GM11168 (cell line): Measurements from ENCODE around the gene CTNNBL1.
"Not testable (repeated sequence)": the region's sequence is repeated elsewhere in the genome, so short reads cannot be mapped to it uniquely, and the experiment has no call there.

Experiments
- in situ Hi-C: fragments of 300-500 bp; cut with MboI; formaldehyde crosslinking; loops from one replicate; pipeline ENCODE4 v1.12.0; 2022; ENCODE audit warnings: low sequenced_read_pairs; ENCODE audit not compliant: unreplicated experiment

The CTNNBL1 gene, protein sequence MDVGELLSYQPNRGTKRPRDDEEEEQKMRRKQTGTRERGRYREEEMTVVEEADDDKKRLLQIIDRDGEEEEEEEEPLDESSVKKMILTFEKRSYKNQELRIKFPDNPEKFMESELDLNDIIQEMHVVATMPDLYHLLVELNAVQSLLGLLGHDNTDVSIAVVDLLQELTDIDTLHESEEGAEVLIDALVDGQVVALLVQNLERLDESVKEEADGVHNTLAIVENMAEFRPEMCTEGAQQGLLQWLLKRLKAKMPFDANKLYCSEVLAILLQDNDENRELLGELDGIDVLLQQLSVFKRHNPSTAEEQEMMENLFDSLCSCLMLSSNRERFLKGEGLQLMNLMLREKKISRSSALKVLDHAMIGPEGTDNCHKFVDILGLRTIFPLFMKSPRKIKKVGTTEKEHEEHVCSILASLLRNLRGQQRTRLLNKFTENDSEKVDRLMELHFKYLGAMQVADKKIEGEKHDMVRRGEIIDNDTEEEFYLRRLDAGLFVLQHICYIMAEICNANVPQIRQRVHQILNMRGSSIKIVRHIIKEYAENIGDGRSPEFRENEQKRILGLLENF

GRCh38 chr20:37693635-37694626, at the start of gene CTNNBL1:
Gene CTNNBL1, plus strand, starts transcription at chr20:37694030. Its CDS starts 93 bp downstream, at chr20:37694123.
- in situ Hi-C loops = no loop called here

- in situ Hi-C loops = no loop called here
Measured at GRCh38 chr20:37644605-37645004, 49.2 kb upstream of the CTNNBL1 start.

DNA sequence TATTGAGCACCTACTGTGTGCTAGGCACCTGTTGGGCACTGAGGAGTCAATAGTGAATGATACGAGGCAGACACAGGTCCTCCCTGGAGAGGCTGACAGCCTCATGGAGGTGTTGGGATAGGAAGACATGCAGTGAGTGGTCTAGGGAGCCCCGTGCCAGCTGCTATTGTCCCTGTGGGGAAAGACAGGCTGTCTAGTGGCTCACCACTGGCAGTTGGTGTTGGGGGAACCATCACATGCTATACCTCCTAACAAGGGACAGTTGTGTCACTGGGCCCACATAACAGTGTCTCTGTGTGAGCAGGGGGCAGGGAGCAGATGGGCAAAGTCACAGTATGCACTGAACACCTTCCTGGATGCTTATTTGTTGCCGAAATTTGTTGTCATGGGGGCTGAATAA, 45.9 kb upstream of the CTNNBL1 start:
- in situ Hi-C loops = no loop called here

GRCh38 chr20:37649017-37649416, 44.8 kb upstream of the CTNNBL1 start:
- in situ Hi-C loops = no loop called here

- in situ Hi-C loops = no loop called here
Measured at GRCh38 chr20:37649676-37650370, 44.0 kb upstream of the CTNNBL1 start.

GRCh38 chr20:37650661-37651060, 43.2 kb upstream of the CTNNBL1 start:
- in situ Hi-C loops = no loop called here

DNA sequence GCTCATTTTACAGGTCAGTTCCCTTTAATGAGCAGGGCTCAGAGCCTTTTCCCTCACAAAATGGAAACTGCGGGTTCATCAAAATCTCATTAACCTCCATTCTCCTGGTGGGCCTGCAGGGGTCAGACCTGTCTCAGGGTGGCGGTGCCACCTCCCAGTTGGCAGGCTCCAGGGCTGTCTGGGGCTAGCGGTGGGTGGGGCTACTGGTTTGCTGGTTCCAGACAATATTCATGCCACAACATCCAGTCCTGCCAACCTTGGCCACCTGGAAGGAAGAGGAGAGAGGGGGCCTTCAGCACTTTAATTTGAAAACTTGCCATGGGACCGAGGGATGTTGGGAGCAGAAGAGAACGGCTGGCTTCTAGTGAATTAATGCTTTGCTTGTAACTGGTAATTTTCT, 41.9 kb upstream of the CTNNBL1 start:
- in situ Hi-C loops = no loop called here

DNA sequence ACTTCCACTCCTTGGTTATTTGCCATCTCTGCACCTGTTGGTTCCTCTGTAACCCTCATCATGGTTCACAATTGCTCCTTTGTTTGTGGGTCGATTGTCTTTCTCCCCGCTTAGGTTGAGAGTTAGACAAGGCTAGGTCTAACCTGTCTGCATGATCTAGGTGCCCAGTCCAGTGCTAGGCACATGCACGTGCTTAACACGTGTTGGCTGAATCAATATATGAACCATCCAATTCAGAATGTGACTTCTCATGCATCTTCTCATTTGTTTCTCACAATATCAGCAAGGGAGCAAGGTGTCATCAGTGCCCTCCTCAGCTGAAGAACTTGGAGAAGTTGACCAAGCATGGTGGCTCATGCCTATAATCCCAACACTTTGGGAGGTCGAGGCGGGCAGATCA, 36.9 kb upstream of the CTNNBL1 start:
- in situ Hi-C loops = no loop called here

GRCh38 chr20:37657924-37658804, 35.7 kb upstream of the CTNNBL1 start:
- in situ Hi-C loops = no loop called here

- in situ Hi-C loops = no loop called here
Measured at GRCh38 chr20:37661519-37661918, 32.3 kb upstream of the CTNNBL1 start.

DNA sequence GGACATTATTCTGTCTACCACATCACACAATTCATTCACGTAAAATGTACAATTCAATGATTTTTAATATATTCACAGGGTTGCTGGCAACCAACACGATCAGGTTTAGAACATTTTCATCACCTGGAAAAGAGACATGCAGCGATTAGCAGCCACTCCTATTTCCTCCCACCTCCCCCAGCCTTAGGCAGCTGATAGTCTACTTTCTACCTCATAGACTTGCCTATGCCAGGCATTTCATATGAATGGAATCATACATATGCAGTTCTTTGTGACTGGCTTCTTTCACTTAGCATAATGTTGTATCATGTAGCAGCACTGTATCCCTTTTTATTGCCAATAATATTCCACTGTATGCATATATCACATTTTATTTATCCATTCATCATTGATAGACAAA, 31.5 kb upstream of the CTNNBL1 start:
- in situ Hi-C loops = no loop called here

DNA sequence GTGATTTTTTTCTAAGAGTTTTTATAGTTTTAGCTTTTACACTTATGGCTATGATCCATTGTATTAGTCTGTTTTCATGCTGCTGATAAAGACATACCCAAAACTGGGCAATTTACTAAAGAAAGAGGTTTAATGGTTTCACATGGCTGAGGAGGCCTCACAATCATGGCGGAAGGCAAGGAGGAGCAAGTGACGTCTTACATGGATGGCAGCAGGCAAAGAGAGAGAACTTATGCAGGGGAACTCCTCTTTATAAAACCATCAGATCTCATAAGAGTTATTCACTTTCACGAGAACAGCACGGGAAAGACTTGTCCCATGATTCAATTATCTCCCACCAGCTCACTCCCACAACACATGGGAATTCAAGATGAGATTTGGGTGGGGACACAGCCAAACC, 29.2 kb upstream of the CTNNBL1 start:
- in situ Hi-C loops = not testable (repeated sequence)

- in situ Hi-C loops = no loop called here
Measured at GRCh38 chr20:37668166-37668565, 25.7 kb upstream of the CTNNBL1 start.

DNA sequence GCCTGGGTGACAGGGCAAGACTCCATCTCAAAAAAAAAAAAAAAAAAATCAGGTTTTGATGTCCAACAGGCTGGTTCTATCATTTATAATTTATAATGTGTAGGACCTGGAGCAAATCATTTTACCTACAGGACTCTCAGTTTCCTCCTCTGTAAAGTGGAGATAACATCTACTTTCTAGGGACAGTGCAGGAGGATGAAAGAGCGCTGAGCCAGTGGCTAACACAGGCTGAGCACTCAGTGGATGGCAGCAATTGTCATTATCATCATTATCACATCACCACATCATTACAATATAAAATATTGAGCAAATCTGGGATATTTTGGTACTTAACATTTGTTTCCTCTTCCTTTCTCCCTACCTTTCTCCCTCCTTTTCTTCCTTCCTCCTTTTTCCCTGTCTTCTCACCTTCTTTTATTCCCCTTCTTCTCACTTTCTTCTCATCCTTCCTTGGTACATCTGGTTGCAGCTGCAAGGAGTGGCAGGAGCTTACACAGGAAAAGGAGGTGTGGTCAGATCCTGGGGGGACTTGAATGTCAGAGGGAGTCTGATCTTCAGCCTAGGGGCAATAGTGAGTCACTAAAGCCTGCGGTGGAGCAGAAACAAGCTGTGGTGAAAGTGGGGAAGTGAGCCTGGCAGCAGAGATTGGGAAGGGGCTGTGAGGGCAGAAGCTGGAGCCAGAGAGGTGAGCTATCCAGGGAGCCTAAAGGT, 24.6 kb upstream of the CTNNBL1 start:
- in situ Hi-C loops = no loop called here

DNA sequence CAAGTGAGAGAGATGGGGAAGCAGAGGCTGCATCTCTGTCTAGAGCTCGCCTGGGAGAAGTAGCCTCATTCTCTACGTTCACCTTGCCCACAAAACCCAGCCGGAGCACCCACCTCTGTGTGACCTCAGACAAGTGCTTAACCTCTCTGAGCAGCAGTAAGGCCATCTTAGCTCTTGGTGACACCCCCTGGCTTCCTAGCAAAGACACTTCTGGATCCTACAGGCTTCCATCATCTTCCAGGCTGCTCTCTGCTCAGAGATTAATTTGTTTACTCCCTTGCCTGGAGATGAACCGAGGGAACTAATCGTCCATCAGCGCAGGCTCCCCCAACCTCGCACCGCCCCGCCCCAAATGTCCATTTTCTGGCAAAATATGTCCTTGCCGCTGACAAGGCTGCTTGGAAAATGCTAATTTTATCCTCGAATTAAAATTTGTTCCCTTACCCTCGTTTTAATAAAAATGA, 24.0 kb upstream of the CTNNBL1 start:
- in situ Hi-C loops = no loop called here

DNA sequence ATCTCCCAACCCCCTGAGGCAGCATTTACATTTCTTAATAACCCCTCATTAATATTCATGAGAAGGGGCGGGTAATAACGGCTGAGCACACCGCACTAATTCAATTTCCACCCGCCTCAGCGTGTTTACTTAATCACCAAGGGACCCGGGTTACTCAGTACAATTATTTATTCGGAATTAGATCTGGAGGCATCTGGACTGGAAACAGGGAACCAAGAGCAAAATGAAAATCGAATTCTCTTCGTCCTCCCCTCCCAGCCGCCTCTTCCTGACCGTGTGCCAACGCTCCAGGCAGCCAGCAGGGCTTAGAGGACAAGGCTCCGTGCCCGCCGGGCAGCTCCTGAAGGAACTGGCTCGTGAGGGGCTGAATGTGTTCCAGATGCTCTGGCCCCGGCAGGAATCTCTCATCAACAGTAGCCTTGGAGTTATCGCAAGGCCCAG, 23.5 kb upstream of the CTNNBL1 start:
- in situ Hi-C loops = no loop called here

DNA sequence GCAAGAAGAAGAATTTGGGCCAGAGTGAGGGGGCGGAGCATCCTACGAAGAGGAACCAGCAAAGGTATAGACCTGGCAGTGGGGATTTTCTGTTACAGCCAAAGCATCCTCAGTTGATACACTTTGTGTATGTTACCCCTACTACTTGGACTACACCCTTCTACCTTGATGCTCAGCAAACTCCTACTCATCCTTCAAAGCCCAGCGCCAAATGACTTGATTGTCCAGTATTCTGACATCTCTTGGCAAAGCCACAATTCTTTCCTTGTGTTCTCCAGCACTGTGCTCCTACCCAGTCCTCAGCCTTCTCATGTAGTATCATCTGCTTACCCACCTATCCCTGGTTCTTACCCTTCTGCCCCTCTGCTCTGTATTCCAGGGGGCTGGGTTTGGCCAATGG, 21.7 kb upstream of the CTNNBL1 start:
- in situ Hi-C loops = no loop called here

DNA sequence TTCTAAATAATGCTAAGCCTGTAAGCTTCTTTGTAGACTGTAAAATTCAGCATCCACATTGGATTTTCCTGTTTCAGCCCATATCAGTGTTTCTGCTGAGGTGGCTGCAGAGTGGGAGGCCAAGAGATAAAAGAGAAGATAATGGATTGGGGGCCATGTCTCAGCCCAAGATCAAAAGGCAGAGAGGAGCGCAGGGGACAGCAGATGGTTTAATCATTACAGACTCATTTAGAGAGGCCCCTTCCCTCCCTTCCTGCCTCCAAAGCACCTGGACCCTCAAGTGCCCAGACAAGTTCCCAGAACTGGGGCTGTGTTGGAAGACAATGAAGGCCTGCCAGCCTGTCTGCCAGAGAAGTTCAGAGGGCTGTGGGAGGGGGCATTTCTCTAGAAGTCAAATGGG, 20.4 kb upstream of the CTNNBL1 start:
- in situ Hi-C loops = no loop called here
